ENCODE measurements around the gene SEMA4B. TPM values are rescaled to one million over a fixed set of nuclear protein-coding genes. Genes with fewer than 3 reads are reported as not detected.

SEMA4B gene
- total RNA-seq (2014; rRNA removed; shearing (Covaris generic)): 41.2 and 48.2 TPM in 2 replicates
- 16.7 and 19.5 TPM in 2 replicates for polyA plus RNA-seq (2016; fragmentation: Nextera tagmentation; extraction: Ambion mirVana)
- long read RNA-seq, partial matches to known transcripts: 1 of 5 reads
- long read RNA-seq, other reads (novel, unspliced or antisense): 0 of 5 reads

- peak within 1 kb of the TSS; percentile 83 for H3K27ac Mint-ChIP-seq
- DNase-seq (ENCODE audit: low spot score): peak; percentile 93
- Histone ChIP-seq H3K27me3 (ENCODE audit: insufficient read depth) (no peaks in the 10 kb centered on the region), H4K20me1 (replicated peaks; ENCODE audit: insufficient read depth) (peaks cover 12% of the 10 kb centered on the region), H3K27ac (ENCODE audit: low read depth) (peak within 1 kb of the TSS; percentile 74; the same call in 1 of the 2 replicates), H3K36me3 (ENCODE audit: insufficient read depth) (no peaks in the 10 kb centered on the region), H3K4me3 (peak within 1 kb of the TSS; percentile 98), H3K79me2 (replicated peaks; ENCODE audit: insufficient read depth) (peaks cover 29% of the 10 kb centered on the region), H3K4me1 (ENCODE audit: insufficient read depth) (peaks cover 14% of the 10 kb centered on the region), H3K9me2 (ENCODE audit: insufficient read depth) (no peaks in the 10 kb centered on the region), H3K4me2 (peak within 1 kb of the TSS; percentile 99), H3F3A (replicated peaks; ENCODE audit: low read depth) (peaks cover 7% of the 10 kb centered on the region; the same call in 1 of the 2 replicates), H2AFZ (peak within 1 kb of the TSS; percentile 97)
- peak; percentile 88 for ATAC-seq
- H3K4me1 Mint-ChIP-seq: peaks cover 18% of the 10 kb centered on the region
- H3K4me3 Mint-ChIP-seq: peak within 1 kb of the TSS; percentile 82
- no peaks in the 10 kb centered on the region for H3K9me3 Mint-ChIP-seq
- H3K36me3 Mint-ChIP-seq (ENCODE audit: low read depth): peaks cover 4% of the 10 kb centered on the region; the same call in 1 of the 3 replicates
- no peak for TF ChIP-seq CTCF (conservative IDR thresholded peaks at IDR 0.05; ENCODE audit: low read depth in 2 of 2)
- no peak for TF ChIP-seq EZH2 (IDR thresholded peaks at IDR 0.05; ENCODE audit: low read depth, unreplicated experiment)
- no peak for TF ChIP-seq STAT1 (IDR thresholded peaks at IDR 0.05; ENCODE audit: unreplicated experiment)
- no peak for TF ChIP-seq ETS1 (IDR thresholded peaks at IDR 0.05)
- no peak; the same call in 1 of the 2 replicates for TF ChIP-seq CREB1 (CRISPR knock-in tag; IDR thresholded peaks at IDR 0.05; ENCODE audit: low read depth)
- peak; percentile 66 for TF ChIP-seq POLR2AphosphoS5 (IDR thresholded peaks at IDR 0.05; ENCODE audit: low read depth)
- no peak for TF ChIP-seq REST (IDR thresholded peaks at IDR 0.05; ENCODE audit: unreplicated experiment)
- H3K27me3 Mint-ChIP-seq (ENCODE audit: insufficient read depth, low read depth, poor library complexity): peaks cover 9% of the 10 kb centered on the region
Measured at GRCh38 chr15:90201130-90201943, at the start of gene SEMA4B. Gene SEMA4B (plus strand): TSS chr15:90201330. CDS start chr15:90201579, 249 bp downstream.

Measured in GM23338 (cell line).